Measurements from ENCODE around the gene GSG1L.

The GSG1L gene

GRCh38 chr16:27784351-27785306 lies 278.9 kb downstream of the GSG1L start:
- DNase-seq = no peak

GRCh38 chr16:27781981-27782880 lies 281.3 kb downstream of the GSG1L start:
- no peak for DNase-seq

- no peak for DNase-seq
These were observed 282.4 kb downstream of the GSG1L start for GRCh38 chr16:27781195-27781524.

GRCh38 chr16:27780468-27781194 lies 282.9 kb downstream of the GSG1L start:
- DNase-seq = no peak

GRCh38 chr16:27779641-27780164 lies 283.8 kb downstream of the GSG1L start:
- peak; percentile 26 for DNase-seq

GRCh38 chr16:27778926-27779570 lies 284.5 kb downstream of the GSG1L start:
- no peak for DNase-seq

DNA sequence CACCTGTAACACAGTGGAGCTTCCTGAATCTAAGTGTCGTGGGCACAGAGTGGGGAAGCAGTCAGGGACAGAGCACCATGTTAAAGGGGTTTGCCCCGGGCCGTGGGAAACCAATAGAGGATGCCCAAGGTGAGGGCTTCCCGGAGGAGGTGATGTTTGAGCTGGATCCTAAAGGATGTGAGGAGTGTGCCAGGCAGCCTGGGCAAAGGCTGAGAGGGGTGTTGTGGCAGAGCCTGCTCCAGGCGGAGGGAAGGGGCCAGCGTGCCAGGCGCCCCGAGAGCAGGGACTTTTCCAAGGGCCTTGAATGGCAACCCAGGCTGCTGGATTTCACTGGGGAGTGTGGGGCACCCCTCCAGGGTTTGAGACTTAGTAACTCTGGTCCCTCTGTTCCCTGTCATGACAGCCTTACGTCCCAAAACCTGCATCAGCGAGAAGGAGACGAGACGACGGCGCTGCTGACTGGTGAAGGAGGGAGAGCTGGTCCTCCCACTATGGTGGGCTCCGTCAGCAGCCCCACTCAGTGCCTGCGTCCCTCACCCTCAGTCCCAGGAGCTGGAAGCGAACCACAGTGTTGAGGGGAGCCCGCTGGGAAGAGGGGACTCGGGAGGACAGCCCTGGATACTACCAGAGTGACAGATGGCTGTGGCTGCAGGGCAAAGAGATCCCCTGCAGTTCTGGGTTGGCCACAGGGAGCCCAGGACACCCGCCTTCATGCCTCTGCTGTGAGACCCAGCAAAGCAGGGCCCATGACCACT lies 285.2 kb downstream of the GSG1L start:
- DNase-seq = no peak

GRCh38 chr16:27777527-27777926 lies 286.0 kb downstream of the GSG1L start:
- no peak for DNase-seq

DNA sequence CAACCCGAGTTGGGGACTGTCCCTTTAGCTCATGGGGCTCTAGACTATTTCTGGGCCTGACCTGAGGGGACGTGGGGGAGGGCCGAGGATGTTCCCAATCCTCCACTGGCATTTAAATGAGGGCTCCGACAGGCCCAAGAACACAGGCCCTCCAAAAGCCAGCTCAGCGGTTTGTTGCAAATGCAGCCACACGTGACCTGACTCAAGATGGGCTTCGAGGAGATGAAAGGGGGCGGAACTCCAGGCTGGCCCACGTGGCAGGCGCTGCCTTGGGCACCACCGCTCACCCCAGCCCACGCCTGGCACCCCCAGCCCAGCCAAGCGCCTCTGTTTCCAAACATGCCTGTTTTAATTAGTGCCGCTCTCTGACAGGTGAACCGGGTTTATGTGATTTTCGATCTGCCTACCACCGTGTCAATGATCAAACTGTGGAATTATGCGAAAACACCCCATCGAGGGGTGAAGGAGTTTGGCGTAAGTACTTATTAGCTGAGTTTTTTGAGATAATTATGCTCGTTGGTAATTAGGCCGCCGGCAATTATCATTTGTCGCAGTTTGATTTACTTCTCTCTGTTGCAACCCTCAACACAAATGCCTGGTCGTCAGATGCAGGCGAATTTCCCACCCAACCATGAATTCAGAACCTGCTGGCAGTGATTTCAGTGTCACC lies 286.8 kb downstream of the GSG1L start:
- DNase-seq = no peak

- no peak for DNase-seq
These were observed 288.3 kb downstream of the GSG1L start for GRCh38 chr16:27775254-27775653.

DNA sequence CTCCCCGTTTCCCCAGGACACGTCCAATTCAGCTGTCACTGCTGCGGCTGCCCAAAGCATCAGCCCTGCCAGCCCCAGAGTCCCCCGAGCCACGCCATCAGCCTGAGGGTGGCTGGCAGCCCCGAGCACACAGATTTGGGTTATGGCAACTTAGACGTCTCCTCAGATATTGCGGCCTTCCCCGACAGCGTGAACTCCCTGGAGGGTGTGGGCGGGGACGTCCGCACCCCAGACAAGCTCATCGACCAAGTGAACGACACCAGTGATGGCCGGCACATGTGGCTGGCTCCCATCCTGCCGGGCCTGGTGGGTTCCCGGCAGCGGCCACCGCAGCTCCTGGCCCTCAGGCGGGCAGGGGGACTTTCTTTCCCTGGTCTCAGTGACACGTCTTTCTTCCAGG lies 288.7 kb downstream of the GSG1L start:
- DNase-seq = no peak

GRCh38 chr16:27773344-27773743 lies 290.2 kb downstream of the GSG1L start:
- DNase-seq = no peak

GRCh38 chr16:27772093-27772825 lies 291.3 kb downstream of the GSG1L start:
- DNase-seq = no peak

GRCh38 chr16:27771201-27771910 lies 292.2 kb downstream of the GSG1L start:
- no peak for DNase-seq

DNA sequence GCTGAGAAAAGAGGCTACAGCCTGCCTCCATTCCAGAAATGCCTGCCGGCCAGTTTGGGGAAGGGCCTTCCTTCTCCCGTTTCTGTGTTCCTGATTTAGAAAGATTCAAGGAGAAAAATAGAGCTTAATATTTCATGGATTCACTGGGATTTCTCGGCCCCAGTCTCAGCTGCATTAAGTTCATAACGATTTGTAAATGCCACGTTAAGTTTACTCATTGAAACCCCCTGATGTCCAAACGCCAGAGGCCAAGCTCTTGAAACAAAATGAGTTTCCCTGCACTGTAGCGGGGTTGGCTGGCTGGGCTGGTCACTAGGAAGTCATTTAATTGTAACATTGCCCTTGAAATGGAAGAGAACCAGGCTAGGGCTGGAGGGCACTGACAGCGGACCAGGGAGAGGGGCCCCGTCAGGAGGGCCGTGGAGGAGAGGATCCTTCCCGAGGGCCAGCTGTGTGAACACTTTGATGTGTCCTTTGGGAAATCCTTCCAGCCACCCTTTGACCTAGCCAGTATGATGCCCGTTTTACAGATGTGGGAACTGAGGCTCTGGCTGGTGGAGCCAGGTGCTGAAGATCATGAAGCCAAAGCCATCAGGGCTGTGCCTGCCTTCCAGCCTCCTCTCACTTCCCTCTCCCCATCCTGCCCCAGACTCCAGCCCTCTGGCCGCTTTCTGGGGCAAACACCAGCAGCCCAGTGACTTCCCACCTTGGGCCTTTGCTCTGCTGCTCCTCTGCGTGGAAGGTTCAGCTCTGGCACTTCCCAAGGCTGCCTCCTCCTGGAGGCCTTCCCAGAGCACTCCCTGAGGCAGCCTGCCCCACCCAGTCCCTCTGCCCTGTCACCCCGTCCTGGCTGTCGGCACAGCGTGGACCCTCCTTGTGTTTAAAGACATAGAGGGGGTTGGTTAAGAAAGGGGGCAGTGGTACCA lies 293.0 kb downstream of the GSG1L start:
- DNase-seq = no peak

DNA sequence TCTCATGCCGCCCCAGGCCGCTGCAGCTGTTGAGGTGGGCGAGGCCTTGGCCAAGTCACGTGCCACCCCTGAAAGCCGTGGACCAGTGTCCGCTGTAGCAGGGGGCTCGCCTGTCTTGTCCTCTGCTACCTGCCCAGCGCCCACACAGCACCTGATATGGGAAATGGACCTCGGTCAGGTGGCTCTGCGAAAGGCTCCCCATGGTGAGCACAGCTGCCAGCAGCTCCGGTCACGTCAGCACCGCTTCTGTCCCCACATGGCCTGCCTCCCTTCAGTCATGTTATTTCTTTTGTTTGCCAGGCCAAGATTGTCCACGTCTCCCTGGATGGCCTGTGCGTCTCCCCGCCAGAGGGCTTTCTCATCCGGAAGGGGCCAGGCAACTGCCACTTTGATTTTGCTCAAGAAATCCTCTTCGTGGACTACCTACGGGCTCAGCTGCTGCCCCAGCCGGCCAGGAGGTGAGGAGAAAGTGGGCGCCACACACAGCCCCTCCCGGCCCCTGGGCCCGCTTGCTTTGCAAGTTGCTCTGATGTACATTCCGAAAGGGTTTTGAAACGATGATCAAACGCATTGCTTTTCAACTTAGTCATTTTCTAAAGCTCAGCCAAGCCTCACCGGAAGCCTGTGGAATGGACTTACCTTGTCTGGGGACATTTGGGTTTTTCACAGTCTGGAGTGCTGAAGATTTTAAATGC lies 293.8 kb downstream of the GSG1L start:
- DNase-seq = no peak

GRCh38 chr16:27768651-27769272 lies 294.8 kb downstream of the GSG1L start:
- DNase-seq = no peak

Data from NCI-H1048 (cell line).